Measurements from ENCODE around the gene IFT80.

GRCh38 chr3:160253298-160253697 lies 145.7 kb downstream of the IFT80 start:
- TF ChIP-seq EZH2 (IDR thresholded peaks at IDR 0.05; ENCODE audit: low read length, missing control alignments): no peak
- no peak for TF ChIP-seq CTCF (conservative IDR thresholded peaks at IDR 0.05 in 1 of 2, IDR thresholded peaks at IDR 0.05 in 1 of 2; ENCODE audit: low read depth in 1 of 2, low read length in 2 of 2)

All from fibroblast of lung (primary cell).